Activated naive CD8-positive, alpha-beta T cell treated with anti-CD3 and anti-CD28 coated beads, Interleukin-2, amount 10 ng/mL, durations not matched to agents 7 days and 5 days (primary cell): ENCODE results near the gene UNC119B. TPM values are rescaled to one million over a fixed set of nuclear protein-coding genes. Genes with fewer than 3 reads are reported as not detected.

Experiments
- ATAC-seq: fragments of 150-1000 bp; cut with Tn5 transposase; one replicate; pipeline ENCODE4 v1.10.0; 2021; ENCODE audit warnings: low read depth, moderate library complexity
- POLR2A ChIA-PET: fragments of 350-600 bp; sonication (Branson Sonifier 250); formaldehyde crosslinking; loops from one replicate; lab custom pipeline; 2021; ENCODE audit warnings: antibody characterized with exemption; lab: Charles Lee
- DNase-seq: peaks from one replicate; pipeline ENCODE4 v3.0.0; 2021
- H3K27ac Mint-ChIP-seq: one replicate; pipeline ENCODE4 v1.8.0; 2022; ENCODE audit warnings: mild to moderate bottlenecking, mixed read lengths
- H3K27me3 Mint-ChIP-seq: one replicate; pipeline ENCODE4 v1.8.0; 2022; ENCODE audit warnings: mild to moderate bottlenecking, moderate library complexity, mixed read lengths
- H3K36me3 Mint-ChIP-seq: one replicate; pipeline ENCODE4 v1.8.0; 2021; ENCODE audit warnings: mild to moderate bottlenecking, mixed read lengths
- H3K4me1 Mint-ChIP-seq: one replicate; pipeline ENCODE4 v1.8.0; 2021; ENCODE audit warnings: mixed read lengths
- H3K4me3 Mint-ChIP-seq: one replicate; pipeline ENCODE4 v1.8.0; 2022; ENCODE audit warnings: mild to moderate bottlenecking, moderate library complexity, mixed read lengths
- H3K9me3 Mint-ChIP-seq: one replicate; pipeline ENCODE4 v1.8.0; 2021; ENCODE audit warnings: mixed read lengths
- total RNA-seq, 2 experiments: library from RNA; stranded (reverse); gene quantifications; one replicate each; pipeline ENCODE4 v1.2.3, GENCODE V29; 2021

UNC119B gene
- total RNA-seq, 2 experiments from 2014 or later = 19.5 to 23.7 TPM

DNA sequence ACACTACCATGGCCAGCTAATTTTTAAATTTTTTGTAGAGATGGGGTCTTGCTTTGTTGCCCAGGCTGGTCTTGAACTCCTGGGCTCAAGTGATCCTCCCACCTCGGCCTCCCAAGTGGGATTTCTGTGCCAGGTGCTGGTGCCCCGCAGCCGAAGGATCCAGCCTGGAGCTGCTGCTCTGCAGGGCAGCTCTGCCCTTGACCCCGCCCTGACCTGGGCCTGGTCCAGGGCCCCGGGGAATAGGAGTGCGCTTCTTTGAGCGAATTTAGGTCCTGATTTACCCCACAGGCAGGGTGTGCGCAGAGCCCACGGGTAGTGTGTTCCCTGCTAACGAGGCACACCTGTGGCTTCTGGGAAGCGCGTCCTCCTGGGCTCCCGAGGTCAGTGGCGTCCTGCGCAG is 30.6 kb downstream of the UNC119B start:
- Mint-ChIP-seq H3K27me3 (no peaks in the 10 kb centered on the region), H3K27ac (no peak overlapping the region), H3K36me3 (peaks cover 2% of the 10 kb centered on the region), H3K9me3 (no peaks in the 10 kb centered on the region), H3K4me3 (no peak overlapping the region), H3K4me1 (no peaks in the 10 kb centered on the region)
- DNase-seq = no peak
- ATAC-seq = no peak
- POLR2A ChIA-PET = no interaction called here

GRCh38 chr12:120741476-120742421 is 31.5 kb downstream of the UNC119B start:
- no peak overlapping the region for H3K27ac Mint-ChIP-seq
- H3K27me3 Mint-ChIP-seq = no peaks in the 10 kb centered on the region
- POLR2A ChIA-PET = no interaction called here
- no peaks in the 10 kb centered on the region for H3K9me3 Mint-ChIP-seq
- DNase-seq (no peak), ATAC-seq (no peak)
- H3K4me3 Mint-ChIP-seq = no peak overlapping the region
- H3K36me3 Mint-ChIP-seq = no peaks in the 10 kb centered on the region
- no peaks in the 10 kb centered on the region for H3K4me1 Mint-ChIP-seq

- POLR2A ChIA-PET = no interaction called here
- ATAC-seq (no peak), DNase-seq (no peak)
- no peaks in the 10 kb centered on the region for H3K4me1 Mint-ChIP-seq
- no peak overlapping the region for H3K27ac Mint-ChIP-seq
- no peaks in the 10 kb centered on the region for H3K27me3 Mint-ChIP-seq
- H3K9me3 Mint-ChIP-seq = no peaks in the 10 kb centered on the region
- no peaks in the 10 kb centered on the region for H3K36me3 Mint-ChIP-seq
- H3K4me3 Mint-ChIP-seq = no peak overlapping the region
Measured at GRCh38 chr12:120744922-120745493, 34.8 kb downstream of the UNC119B start.

DNA sequence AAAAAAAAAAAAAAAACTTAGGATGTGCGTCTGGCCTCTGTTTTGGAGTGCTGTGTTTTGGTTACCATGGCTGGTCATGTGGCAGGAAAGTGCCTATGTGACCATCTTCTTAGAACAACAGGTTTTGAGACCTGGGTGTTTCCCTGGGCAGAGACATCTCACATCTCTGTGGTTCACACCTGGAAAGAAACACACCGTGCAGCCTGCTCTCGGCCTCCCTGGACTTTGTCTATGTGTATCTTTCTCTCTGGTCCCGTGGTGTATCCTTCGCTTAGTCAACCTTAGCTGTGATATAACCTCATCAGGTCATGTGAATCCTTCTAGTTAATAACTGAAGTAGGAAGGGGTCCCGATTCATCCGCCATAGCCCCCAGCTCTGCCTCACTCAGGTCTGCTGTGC is 38.0 kb downstream of the UNC119B start:
- Mint-ChIP-seq H3K4me1 (no peaks in the 10 kb centered on the region), H3K36me3 (no peaks in the 10 kb centered on the region), H3K27ac (no peak overlapping the region), H3K4me3 (no peak overlapping the region), H3K27me3 (peaks cover 6% of the 10 kb centered on the region), H3K9me3 (no peaks in the 10 kb centered on the region)
- no peak for DNase-seq
- no peak for ATAC-seq
- POLR2A ChIA-PET = no interaction called here

DNA sequence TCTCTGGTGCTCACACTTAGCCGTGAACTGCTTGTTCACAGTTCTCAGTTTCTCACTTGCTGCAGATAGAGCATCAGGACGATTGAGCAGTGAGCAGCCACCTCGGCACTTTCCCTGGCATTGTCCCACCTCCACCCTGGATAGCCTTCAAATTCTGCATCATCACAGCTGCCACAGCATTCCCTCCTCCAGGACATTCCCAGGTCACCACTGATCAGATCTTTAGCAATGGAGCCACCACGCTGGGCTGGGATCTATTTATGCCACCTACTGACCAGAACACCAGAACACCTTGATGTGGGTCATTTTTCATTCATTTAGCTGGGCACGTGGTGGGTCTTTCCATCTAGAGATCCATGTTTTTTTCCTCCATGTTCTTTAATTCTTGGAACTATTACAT is 39.0 kb downstream of the UNC119B start:
- Mint-ChIP-seq H3K4me3 (no peak overlapping the region), H3K4me1 (no peaks in the 10 kb centered on the region), H3K27me3 (peaks cover 6% of the 10 kb centered on the region), H3K27ac (no peak overlapping the region), H3K36me3 (no peaks in the 10 kb centered on the region), H3K9me3 (no peaks in the 10 kb centered on the region)
- ATAC-seq (no peak), DNase-seq (no peak)
- POLR2A ChIA-PET = interaction anchor here (0.7 kb wide), 2 partner anchors 57 to 244 kb away, joined by 3 to 4 read pairs; no protein-coding TSS in a partner anchor

DNA sequence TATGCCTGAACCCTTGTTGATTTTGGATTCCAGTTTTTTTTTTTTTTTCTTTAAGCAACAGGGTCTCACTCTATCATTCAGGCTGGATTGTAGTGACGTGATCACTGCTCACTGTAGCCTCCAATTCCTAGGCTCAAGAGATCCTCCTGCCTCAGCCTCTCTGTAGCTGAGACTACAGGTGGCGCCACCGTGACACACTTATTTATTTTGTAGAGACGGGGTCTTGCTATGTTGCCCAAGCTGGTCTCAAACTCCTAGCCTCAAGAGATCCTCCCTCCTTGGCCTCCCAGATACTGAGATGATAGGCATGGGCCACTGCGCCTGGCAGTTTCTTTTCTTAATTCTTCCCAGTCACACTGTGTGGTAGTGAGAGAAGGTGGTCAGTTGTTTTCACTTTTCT is 40.5 kb downstream of the UNC119B start:
- H3K4me1 Mint-ChIP-seq = no peaks in the 10 kb centered on the region
- POLR2A ChIA-PET = interaction anchor here (0.7 kb wide), 1 partner anchor 135 kb away, joined by 3 read pairs; no protein-coding TSS in a partner anchor
- H3K4me3 Mint-ChIP-seq = no peak overlapping the region
- DNase-seq (no peak), ATAC-seq (no peak)
- H3K27ac Mint-ChIP-seq = no peak overlapping the region
- peaks cover 2% of the 10 kb centered on the region for H3K36me3 Mint-ChIP-seq
- H3K9me3 Mint-ChIP-seq = peaks cover 4% of the 10 kb centered on the region
- peaks cover 10% of the 10 kb centered on the region for H3K27me3 Mint-ChIP-seq

GRCh38 chr12:120751389-120751788 is 41.1 kb downstream of the UNC119B start:
- no peak for DNase-seq
- POLR2A ChIA-PET = interaction anchor here (0.7 kb wide), 1 partner anchor 135 kb away, joined by 3 read pairs; no protein-coding TSS in a partner anchor
- H3K27me3 Mint-ChIP-seq = peaks cover 10% of the 10 kb centered on the region
- peaks cover 4% of the 10 kb centered on the region for H3K9me3 Mint-ChIP-seq
- ATAC-seq = no peak
- H3K36me3 Mint-ChIP-seq = peaks cover 2% of the 10 kb centered on the region
- no peak overlapping the region for H3K27ac Mint-ChIP-seq
- H3K4me1 Mint-ChIP-seq = no peaks in the 10 kb centered on the region
- no peak overlapping the region for H3K4me3 Mint-ChIP-seq

DNA sequence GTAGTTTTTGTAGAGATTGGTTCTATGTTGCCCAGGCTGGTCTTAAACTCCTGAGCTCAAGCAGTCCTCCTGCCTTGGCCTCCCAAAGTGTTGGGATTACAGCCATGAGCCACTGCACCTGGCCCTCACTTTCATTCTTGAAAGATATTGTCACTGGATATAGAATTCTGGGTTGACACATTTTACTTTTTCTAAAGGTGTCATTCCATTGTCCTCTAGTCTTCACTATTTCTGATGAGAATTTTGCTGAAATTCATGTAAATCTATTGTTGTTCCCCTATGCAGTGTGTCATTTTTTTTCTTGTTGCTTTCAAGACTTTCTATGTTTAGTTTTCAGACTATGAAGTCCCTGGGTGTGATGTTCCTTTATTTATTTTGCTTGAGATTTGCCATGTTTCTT is 44.5 kb downstream of the UNC119B start:
- Mint-ChIP-seq H3K9me3 (peaks cover 4% of the 10 kb centered on the region), H3K27me3 (peaks cover 10% of the 10 kb centered on the region), H3K4me1 (no peaks in the 10 kb centered on the region), H3K36me3 (peaks cover 2% of the 10 kb centered on the region), H3K27ac (no peak overlapping the region), H3K4me3 (no peak overlapping the region)
- POLR2A ChIA-PET = no interaction called here
- ATAC-seq (no peak), DNase-seq (no peak)

GRCh38 chr12:120755269-120755668 is 45.0 kb downstream of the UNC119B start:
- H3K27me3 Mint-ChIP-seq = peaks cover 10% of the 10 kb centered on the region
- H3K27ac Mint-ChIP-seq = no peak overlapping the region
- POLR2A ChIA-PET = no interaction called here
- H3K9me3 Mint-ChIP-seq = peaks cover 4% of the 10 kb centered on the region
- H3K4me1 Mint-ChIP-seq = no peaks in the 10 kb centered on the region
- peaks cover 2% of the 10 kb centered on the region for H3K36me3 Mint-ChIP-seq
- DNase-seq (no peak), ATAC-seq (no peak)
- no peak overlapping the region for H3K4me3 Mint-ChIP-seq

- Mint-ChIP-seq H3K4me1 (no peaks in the 10 kb centered on the region), H3K9me3 (peaks cover 4% of the 10 kb centered on the region), H3K36me3 (peaks cover 2% of the 10 kb centered on the region), H3K27ac (no peak overlapping the region), H3K4me3 (no peak overlapping the region), H3K27me3 (peaks cover 5% of the 10 kb centered on the region)
- ATAC-seq = no peak
- POLR2A ChIA-PET = no interaction called here
- no peak for DNase-seq
Measured at GRCh38 chr12:120757226-120757742, 47.0 kb downstream of the UNC119B start.

DNA sequence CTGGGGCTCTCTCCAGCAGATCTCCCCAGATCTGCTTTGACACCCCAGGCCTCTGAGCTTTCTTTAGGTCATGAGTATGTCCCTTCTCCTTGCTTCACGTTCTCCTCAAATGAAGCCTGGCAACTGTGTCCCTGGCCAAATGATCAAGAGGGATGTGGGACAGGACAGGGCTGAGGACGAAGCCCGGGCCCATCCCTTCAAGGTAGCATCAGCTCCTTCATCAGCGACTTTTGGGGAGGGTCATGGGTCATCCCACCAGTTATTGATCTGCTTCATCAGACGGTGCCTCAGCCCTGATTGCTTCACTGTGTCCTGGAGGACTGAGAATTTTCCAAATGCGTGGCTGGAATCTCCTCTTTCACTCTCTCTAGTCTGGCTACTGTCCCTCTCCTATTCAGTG is 47.7 kb downstream of the UNC119B start:
- H3K9me3 Mint-ChIP-seq = peaks cover 4% of the 10 kb centered on the region
- peaks cover 4% of the 10 kb centered on the region for H3K27me3 Mint-ChIP-seq
- no peak for DNase-seq
- ATAC-seq = no peak
- POLR2A ChIA-PET = no interaction called here
- H3K27ac Mint-ChIP-seq = no peak overlapping the region
- H3K4me1 Mint-ChIP-seq = no peaks in the 10 kb centered on the region
- peaks cover 3% of the 10 kb centered on the region for H3K36me3 Mint-ChIP-seq
- H3K4me3 Mint-ChIP-seq = no peak overlapping the region

- H3K27ac Mint-ChIP-seq = no peak overlapping the region
- H3K27me3 Mint-ChIP-seq = peaks cover 4% of the 10 kb centered on the region
- POLR2A ChIA-PET = no interaction called here
- peaks cover 4% of the 10 kb centered on the region for H3K36me3 Mint-ChIP-seq
- H3K9me3 Mint-ChIP-seq = peaks cover 4% of the 10 kb centered on the region
- DNase-seq (no peak), ATAC-seq (no peak)
- H3K4me1 Mint-ChIP-seq = no peaks in the 10 kb centered on the region
- H3K4me3 Mint-ChIP-seq = no peak overlapping the region
Measured at GRCh38 chr12:120758798-120759590, 48.7 kb downstream of the UNC119B start.
